GM21515 (cell line): ENCODE results near the gene CFHR4.
"Not testable (repeated sequence)": the region's sequence is repeated elsewhere in the genome, so short reads cannot be mapped to it uniquely, and the experiment has no call there.

Source experiments
- ATAC-seq: cut with Tn5 transposase; IDR thresholded peaks from one replicate; pipeline ENCODE4 v1.9.1; 2021; ENCODE audit not compliant: unreplicated experiment

CFHR4 gene

GRCh38 chr1:196887515-196888239 is at the start of gene CFHR4:
CFHR4 (plus strand) TSS chr1:196888052; CDS start chr1:196888151, 99 bp downstream.
- ATAC-seq: peak; percentile 79

GRCh38 chr1:196849613-196850492 is 38.0 kb upstream of the CFHR4 start:
- not testable (repeated sequence) for ATAC-seq

- no peak for ATAC-seq
Observed at GRCh38 chr1:196856053-196856452, 31.8 kb upstream of the CFHR4 start.

GRCh38 chr1:196857188-196857587 is 30.7 kb upstream of the CFHR4 start:
- ATAC-seq: no peak

- ATAC-seq: no peak
Observed at GRCh38 chr1:196858811-196859210, 29.0 kb upstream of the CFHR4 start.

- ATAC-seq: no peak
Observed at GRCh38 chr1:196860323-196860884, 27.4 kb upstream of the CFHR4 start.

GRCh38 chr1:196861429-196861828 is 26.4 kb upstream of the CFHR4 start:
- ATAC-seq: no peak

- no peak for ATAC-seq
Observed at GRCh38 chr1:196866974-196867373, 20.9 kb upstream of the CFHR4 start.

GRCh38 chr1:196873385-196873784 is 14.5 kb upstream of the CFHR4 start:
- no peak for ATAC-seq

GRCh38 chr1:196875935-196876334 is 11.9 kb upstream of the CFHR4 start:
- ATAC-seq: no peak

- no peak for ATAC-seq
Observed at GRCh38 chr1:196877964-196878363, 9.9 kb upstream of the CFHR4 start.

GRCh38 chr1:196886560-196886959 is 1.3 kb upstream of the CFHR4 start:
- ATAC-seq: not testable (repeated sequence)

- ATAC-seq: no peak
Observed at GRCh38 chr1:196890668-196891067, 2.8 kb downstream of the CFHR4 start.

GRCh38 chr1:196891251-196891650 is 3.4 kb downstream of the CFHR4 start:
- ATAC-seq: no peak

GRCh38 chr1:196896355-196896754 is 8.5 kb downstream of the CFHR4 start:
- no peak for ATAC-seq

GRCh38 chr1:196897158-196897828 is 9.4 kb downstream of the CFHR4 start:
- ATAC-seq: no peak

- no peak for ATAC-seq
Observed at GRCh38 chr1:196902344-196902743, 14.5 kb downstream of the CFHR4 start.

- no peak for ATAC-seq
Observed at GRCh38 chr1:196910215-196910614, 22.4 kb downstream of the CFHR4 start.

- ATAC-seq: not testable (repeated sequence)
Observed at GRCh38 chr1:196912283-196912682, 24.4 kb downstream of the CFHR4 start.

- ATAC-seq: not testable (repeated sequence)
Observed at GRCh38 chr1:196926839-196927238, 39.0 kb downstream of the CFHR4 start.

- ATAC-seq: not testable (repeated sequence)
Observed at GRCh38 chr1:196932853-196933252, 45.0 kb downstream of the CFHR4 start.
